GM19043 (cell line): ENCODE results near the gene PLOD1.
"Not testable (repeated sequence)": the region's sequence is repeated elsewhere in the genome, so short reads cannot be mapped to it uniquely, and the experiment has no call there.

Experiments used
- ATAC-seq: cut with Tn5 transposase; IDR thresholded peaks from one replicate; pipeline ENCODE4 v1.9.1; 2021; ENCODE audit warnings: low read depth; ENCODE audit not compliant: unreplicated experiment

PLOD1 gene

DNA sequence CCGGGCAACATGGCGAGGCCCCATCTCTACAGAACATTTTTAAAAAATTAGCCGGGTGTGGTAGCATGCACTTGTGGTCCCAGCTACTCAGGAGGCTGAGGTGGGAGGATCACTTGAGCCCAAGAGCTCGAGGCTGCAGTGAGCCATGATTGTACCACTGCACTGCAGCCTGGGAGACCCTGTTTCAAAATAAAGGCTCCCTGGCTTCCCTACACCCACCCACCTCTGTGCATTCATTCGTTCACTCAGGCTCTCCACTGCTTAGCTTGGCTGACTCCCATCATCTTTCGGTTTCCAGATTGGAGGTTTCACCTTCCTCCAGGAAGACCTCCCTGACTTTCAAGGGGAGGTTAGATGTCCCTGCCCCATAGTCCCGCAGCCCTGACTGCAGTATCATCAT is 22.5 kb upstream of the PLOD1 start:
- ATAC-seq: no peak

DNA sequence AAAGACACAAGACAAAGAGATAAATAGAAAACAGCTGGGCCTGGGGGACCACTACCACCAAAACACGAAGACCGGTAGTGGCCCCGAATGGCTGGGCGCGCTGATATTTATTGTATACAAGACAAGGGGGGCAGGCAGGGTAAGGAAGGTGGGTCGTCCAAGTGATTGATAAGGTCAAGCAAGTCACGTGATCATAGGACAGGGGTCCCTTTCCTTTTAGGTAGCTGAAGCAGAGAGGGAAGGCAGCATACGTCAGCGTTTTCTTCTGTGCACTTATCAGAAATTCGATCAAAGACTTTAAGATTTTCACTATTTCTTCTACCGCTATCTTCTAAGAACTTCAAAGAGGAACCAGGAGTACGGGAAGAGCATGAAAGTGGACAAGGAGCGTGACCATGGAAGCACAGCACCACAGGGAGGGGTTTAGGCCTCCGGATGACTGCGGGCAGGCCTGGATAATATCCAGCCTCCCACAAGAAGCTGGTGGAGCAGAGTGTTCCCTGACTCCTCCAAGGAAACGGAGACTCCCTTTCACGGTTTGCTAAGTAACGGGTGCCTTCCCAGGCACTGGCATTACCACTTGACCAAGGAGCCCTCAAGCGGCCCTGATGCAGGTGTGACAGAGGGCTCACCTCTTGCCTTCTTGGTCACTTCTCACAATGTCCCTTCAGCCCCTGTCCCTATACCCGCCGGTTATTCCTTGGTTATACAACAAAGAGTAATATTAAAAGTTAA is 21.9 kb upstream of the PLOD1 start:
- not testable (repeated sequence) for ATAC-seq

DNA sequence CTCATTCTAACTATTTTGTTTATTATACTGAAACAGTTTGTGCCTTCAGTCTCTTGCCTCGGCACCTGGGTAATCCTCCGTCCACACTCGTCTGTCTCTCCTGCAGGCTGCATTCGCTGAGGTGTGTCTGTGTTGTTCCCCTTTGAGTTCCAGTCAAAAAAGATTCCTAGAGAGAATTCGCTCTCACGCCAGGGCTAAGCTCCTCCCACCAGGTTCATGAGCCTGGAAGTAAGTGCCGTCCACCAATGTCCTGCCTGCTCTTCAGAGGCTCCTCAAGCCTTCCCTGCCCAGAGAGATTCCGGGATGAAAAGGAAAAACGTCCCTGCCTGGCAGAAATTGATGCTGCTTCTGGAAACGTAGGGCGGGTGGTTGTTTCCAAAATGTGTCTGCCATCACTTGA is 21.2 kb upstream of the PLOD1 start:
- no peak for ATAC-seq

DNA sequence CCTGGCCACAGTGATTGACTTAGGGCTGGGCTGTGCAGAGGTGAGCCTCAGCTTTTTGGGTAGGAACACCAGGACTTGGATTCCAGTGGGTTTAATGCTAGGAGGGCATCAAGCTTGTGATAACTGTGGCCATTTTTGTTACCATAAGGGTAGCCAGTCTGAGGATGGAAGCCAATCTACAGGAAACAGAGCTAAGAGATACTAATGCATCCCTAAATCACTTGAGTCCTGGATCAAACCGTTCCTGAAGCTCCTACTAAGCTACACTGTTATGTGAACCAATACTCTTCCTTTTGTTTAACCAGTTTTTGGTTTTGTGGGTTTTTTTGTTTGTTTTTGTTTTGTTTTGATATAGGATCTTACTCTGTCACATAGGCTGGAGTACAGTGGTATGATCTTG is 20.5 kb upstream of the PLOD1 start:
- no peak for ATAC-seq

DNA sequence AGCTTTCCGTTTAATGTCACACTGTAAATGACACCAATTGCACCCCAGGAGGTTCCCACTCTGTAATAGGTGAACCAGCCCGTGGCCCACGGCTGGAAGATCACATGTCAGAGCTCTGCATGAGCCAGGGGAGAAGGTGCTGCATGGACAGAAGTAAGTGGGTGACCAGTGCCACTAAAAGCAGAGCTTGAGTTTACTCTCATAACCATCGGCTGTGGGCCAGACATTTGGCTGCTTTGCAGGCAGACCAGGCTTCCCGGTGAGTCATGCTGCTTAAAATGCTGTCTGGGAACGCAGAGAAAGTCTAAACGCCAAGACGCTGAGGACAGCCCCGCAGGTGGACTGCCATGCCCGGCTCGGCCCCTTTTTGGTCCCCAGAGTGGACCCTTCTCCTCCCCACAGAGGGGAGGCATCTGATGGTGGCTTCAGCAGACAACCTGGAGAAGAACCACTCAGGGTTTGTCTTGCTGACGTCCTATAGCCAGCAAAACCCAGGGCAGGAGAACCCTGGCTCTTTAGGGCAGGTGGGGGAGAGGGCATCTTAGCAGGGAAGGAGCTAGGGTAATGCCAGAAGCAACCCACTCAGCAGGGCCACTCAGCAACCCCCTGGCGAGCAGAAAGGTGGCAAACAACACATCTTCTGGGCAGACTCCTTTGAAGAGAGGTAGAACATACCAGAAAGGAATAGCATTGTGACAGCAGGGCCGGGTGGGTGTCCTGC is 15.6 kb upstream of the PLOD1 start:
- no peak for ATAC-seq

DNA sequence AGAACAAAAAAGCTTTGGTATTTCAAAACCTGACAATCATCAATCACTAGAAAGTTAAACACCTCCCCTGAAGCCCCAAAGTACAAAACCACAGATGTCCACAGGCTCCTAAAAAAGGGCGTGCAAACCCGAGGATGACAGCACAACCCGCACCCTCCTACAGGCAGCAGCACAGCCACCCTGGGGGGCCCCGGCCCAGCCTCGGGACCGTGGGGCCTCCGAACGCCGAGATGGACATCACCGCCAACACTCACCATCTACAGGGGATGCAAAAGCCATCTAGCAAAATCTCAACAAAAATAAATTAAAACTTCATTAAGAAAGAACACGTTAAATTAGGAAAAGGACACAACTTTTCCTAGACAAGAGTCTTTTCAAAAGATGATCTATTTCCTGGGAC is 14.9 kb upstream of the PLOD1 start:
- no peak for ATAC-seq

DNA sequence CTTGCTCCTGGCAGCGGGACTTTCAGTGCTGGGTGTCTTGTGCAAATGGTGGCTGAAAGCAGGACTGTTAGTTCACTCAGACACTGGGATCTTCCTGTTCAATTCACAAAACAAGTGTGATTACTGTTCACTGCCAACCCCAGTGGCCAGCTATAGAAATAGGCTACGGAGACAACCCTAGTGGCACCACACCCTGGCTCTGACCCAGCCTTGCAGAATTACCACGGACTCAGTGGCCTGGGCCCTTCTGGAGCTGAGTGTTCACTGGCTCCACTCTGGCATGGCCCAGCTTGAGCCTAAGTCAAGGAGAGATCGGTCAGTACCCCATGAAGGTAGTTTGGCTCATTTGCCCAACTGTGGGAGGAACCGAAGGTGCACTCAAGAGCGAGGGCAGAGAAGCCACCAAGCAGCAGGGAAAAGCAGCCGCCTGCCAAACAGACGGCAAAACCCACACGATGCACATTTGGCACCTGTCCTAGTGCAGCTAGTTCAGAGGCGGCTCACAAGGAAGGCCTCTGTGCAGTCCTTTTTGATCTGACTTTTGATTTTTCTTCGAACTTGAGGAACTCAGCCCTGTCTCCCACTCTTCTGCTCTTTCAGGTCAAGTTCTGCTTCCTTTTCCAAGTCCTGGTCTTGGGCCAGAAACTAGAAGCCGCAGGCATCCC is 14.1 kb upstream of the PLOD1 start:
- ATAC-seq: no peak

DNA sequence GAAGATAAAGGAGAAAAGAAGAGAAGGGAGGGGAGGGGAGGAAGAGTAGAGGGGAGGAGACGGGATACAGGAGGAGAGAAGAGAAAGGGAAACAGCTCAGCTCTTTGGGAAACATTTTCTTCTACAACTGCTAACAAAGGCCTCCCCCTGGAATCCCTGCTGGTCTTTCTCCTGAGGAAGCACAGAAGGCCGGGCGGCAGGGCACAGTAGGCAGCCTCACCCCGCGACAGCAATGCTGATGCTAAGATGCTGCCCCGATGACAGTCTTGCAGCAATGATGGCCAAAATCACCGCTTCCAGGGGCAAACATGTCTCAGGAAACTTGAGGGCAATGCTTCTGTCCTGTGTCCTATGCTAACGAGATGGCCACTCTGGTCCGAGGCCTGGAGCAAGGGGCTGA is 13.5 kb upstream of the PLOD1 start:
- ATAC-seq: no peak

DNA sequence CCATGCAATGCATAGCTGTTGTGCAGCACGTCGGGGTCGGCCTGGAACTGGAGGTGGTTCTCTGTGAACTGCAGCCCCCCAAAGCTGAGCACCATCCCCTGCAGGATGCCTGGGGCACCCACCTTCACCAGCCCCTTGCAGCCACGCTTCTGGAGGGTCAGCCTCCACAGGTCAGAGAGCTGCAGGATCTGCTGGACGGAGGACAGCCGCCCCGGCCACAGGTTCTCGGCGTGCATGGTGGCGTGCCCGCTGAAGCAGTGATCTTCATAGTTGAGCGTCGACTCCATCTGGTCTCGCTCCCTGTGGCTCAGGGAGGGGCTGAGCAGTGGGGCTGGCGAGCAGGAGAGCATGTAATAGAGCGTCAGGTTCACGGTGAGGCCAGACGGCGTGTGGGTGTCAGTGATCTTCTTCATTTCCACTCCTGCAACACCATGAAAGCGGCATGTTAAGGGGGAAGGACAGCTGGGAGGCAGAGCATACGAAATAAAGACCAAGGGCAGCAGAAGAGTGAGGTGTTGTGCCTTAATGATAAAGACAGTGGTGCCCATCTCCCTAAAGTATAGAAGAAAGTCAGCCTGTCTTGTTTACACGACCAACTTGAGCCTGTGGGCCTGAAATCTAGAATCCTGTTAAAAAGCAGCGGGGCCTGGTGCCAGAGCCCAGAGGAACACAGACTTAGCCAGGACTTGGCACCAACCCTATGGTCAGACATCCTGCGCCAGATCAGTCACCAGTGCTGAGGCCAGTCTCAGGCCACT is 11.3 kb upstream of the PLOD1 start:
- no peak for ATAC-seq

DNA sequence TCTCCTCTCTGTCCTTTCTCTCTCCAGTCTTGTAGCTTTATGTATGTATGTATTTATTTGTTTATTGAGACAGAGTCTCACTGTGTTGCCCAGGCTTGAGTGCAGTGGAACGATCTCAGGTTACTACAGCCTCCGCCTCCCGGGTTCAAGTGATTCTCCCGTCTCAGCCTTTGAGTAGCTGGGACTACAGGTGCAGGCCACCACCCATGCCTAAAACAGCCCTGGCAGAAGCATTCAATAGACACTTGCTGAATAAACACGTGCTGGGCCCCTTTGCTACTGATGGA is 10.7 kb upstream of the PLOD1 start:
- no peak for ATAC-seq

DNA sequence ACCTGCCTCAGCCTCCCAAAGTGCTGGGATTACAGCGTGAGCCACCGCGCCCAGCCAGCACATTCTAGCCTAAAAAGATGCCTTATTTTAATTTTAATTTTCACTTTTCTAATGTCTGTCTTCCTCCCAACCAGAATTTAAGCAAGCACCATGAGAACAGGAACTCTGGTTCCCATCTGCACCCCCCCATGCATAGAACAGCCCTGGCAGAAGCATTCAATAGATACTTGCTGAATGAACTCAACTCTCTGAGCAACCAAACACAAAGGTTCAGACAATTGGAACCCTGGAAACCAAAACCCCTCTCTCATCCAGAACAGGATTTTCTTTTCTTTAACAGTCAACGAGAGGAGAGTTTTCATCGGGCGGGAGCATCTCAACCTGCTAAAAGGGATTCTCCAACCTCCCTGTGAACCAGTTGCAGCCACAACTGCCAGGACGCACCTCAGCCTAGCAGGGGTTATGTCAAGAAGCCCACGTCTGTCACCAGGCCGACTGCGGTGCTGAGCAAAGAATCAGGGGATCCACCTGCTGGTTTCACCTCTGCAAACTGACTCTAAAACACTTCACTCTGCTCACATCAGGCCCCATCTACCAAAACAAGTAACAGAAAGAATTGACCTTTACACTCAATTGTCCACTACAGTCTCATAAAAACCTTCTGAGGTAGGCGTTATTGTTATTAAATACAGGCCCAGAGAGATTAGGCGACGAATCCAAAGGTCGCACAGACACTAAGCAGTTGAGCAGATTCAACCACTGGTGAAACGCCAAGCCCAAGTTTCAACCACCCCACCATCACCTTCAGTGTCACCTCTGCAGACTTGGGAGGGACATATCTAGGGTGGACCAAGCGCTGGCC is 10.0 kb upstream of the PLOD1 start:
- no peak for ATAC-seq

DNA sequence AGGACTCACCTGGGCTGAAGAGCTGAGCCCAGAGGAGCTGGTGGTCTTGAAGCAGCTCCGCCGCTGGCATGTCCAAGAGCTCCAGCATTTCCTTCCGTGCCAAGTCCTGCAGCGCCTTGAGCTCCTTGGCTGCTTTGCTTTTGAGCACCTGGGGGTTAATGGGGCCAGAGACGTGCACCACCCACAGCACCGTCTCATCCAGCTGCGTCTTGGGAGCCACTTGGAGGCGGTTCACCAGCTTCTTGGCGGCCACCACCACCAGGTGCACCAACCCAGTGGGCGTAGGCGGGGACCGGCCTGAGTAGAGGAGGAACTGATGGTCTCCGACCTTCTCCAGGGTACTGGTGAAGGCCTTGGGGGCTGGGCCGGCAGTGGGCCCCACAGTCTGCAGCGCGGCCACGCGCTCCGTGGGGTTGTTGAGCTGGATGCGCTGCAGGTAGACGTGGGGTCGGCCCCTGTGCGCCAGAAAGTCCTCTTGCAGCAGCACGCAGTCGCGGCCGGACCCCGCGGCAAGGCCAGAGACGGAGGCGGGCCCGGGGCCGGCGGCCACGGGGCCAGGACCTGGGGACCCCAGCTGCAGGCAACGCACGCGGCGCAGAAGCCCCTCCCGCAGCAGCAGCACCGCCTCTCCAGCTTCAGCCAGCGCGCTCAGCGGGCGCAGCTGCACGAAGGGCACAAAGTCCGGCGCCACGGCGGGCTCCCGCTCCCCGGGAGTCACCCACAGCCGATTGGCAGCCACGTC is 9.2 kb upstream of the PLOD1 start:
- not testable (repeated sequence) for ATAC-seq

DNA sequence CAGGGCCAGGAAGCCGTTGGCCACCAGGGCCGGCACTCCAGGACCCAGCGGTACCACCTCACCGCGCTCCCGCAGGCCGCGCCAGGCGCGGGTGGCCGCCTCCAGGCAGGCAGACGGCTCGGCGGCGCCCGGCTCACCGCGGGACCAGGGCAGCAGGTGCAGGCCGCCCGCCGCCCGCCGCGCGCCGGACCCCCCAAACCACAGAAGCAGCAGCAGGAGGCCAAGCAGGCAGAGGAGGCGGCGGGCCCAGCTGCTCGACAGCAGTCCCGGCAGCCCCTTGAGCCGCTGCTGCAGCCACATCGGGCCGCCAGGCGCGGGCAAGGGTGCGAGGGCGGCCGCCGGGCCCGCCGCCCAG is 8.6 kb upstream of the PLOD1 start:
- no peak for ATAC-seq

DNA sequence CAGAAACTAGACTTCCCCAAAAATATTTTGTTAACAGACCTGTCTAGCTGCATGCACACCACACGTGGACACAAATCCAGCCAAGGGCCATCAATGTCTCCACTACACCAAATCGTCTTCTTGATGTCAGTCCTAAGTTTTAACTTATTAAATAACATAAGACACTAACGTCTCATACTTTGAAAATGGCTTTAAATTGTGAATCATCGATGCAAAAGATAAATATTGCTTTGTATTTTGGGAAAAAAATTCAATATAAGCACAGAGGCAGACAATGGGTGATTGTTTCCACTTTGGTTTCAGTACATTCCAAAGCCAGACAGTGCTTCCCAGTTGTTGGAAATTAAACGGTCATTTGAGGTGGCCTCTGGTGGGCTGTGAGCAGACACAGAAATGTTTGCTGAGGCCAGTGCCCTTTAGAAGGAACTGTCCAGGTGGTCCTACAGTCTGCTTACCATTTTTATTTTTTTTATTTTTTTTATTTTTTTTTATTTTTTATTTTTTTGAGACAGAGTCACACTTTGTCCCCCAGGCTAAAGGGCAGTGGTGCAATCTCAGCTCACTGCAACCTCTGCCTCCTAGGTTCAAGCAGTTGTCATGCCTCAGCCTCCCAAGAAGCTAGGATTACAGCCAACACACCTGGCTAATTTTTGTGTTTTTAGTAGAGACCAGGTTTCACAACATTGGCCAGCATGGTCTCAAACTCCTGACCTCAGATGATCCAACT is 6.5 kb upstream of the PLOD1 start:
- no peak for ATAC-seq

DNA sequence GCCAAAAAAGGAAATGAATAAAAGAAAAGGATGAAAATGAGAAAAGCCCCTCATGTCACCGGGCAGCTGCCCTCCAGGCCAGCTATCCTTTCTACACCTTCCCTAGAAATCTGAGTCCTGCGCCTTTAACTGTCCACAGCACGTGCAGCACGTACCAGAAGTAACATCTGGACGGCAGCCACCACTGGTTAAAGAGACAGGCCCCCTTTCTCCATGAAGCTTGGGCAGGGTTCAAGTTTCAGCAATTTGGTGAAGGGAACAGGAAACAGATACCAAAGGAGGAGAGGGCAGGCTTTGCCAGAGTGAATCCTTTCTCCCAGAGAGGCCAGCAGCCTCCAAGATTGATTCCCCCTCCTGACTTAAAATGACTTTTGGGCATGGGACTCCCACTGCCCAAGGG is 4.7 kb upstream of the PLOD1 start:
- ATAC-seq: no peak

DNA sequence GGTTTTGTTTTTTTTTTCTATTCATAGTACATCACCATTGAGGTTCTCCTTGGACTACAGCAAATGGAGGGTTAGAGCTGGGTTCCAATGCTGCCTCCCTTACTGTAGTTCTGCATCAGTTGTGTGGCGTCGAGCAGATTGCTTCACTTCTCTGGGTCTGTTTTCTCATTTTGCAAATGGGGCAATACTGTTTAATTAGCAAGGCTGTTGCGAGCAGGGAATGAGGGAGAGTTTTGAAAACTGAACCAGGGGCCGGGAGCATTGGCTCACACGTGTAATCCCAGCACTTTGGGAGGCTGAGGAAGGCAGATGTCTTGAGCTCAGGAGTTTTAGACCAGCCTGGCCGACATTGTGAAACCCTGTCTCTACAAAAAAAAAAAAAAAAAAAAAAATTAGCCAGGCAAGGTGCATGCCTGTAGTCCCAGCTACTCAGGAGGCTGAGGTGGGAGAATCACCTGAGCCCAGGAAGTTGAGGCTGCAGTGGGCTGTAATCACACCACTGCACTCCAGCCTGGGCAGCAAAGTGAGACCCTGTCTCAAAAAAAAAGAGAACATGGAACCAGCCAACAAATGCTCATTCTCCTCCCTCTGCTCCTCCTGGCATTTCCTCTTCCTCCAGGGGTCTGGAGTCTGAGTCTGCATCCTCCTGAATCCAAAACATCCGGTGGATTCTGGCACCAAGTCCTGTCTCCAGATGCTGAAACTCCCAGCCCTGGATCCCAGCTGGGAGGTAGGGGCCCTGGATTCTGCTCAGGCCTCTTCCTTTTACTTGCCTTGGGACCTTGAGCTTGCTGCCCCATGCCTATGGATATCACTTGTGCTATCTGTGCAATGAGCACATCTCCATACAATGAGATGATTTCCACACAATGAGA is 3.7 kb upstream of the PLOD1 start:
- ATAC-seq: no peak

DNA sequence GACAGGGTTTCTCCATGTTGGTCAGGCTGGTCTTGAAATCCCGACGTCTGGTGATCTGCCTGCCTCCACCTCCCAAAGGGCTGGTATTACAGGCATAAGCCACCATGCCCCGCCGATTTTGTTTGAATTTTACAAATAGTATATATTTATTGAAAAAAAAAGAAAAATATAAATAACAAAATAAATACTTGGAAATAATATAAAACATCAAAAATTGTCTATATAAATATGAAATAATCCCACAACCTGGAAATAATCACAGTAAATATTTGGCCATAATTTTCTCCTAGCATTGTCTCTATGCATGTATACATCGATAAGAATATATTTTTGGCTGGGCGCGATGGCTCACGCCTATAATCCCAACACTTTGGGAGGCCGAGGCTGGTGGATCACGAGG is 2.7 kb upstream of the PLOD1 start:
- no peak for ATAC-seq

DNA sequence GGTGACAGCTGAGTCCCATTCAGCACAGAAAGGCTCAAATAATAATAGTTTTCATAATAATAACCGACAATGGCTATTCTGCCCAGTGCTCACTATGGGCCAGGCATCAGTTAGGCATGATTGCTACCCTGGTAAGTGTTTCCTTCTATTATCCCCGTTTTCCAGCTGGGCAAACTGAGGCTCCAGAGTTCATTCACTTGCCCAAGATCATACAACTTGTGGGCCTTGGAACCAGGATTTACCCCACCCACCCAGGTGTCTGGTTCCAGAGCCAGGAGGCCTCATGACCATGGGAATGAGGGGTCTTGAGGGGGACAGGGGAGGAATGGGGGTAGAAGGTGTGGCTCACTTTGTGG is 518 bp downstream of the PLOD1 start:
- ATAC-seq: no peak
